Right atrium auricular region (tissue), 2 donors: ENCODE measurements around the gene LRP8. TPM values are rescaled to one million over a fixed set of nuclear protein-coding genes. Genes with fewer than 3 reads are reported as not detected.

Experiments used
- DNase-seq: peaks from one replicate; pipeline ENCODE4 v3.0.0-alpha.2; 2019; ENCODE audit warnings: low spot score
- H3K27ac ChIP-seq, 2 donors: fragments of 200-600 bp; sonication (generic); 1 replicate in 1 of 2; 2 replicates in 1 of 2; pipeline ENCODE4 v1.5.1; 2016 to 2019
- H3K27me3 ChIP-seq, 2 donors: fragments of 200-600 bp; sonication (generic); one replicate each; pipeline versions ENCODE4 v1.5.1 to v1.6.0; 2017 to 2019
- H3K36me3 ChIP-seq: fragments of 200-600 bp; sonication (generic); one replicate; pipeline ENCODE4 v1.5.1; 2016
- H3K4me1 ChIP-seq, 2 donors: fragments of 200-600 bp; sonication (generic); one replicate each; pipeline versions ENCODE4 v1.5.1 to v1.6.0; 2017 to 2019
- H3K4me3 ChIP-seq, 2 donors: fragments of 200-600 bp; sonication (generic); 1 replicate in 1 of 2; 2 replicates in 1 of 2; pipeline ENCODE4 v1.5.1; 2017 to 2019; ENCODE audit warnings: mild to moderate bottlenecking in 1 of 2, moderate library complexity in 1 of 2
- H3K9me3 ChIP-seq, 2 donors: fragments of 200-600 bp; sonication (generic); one replicate each; pipeline ENCODE4 v1.5.1; 2019
- CTCF ChIP-seq, 2 donors: fragments of 200-600 bp; sonication (generic); IDR thresholded peaks; one replicate each; pipeline ENCODE4 v1.5.1; 2019; ENCODE audit warnings: antibody characterized with exemption in 2 of 2
- total RNA-seq, 2 donors: library from RNA; depleted of rRNA; stranded (reverse); fragments of >200 nt; gene quantifications; one replicate each; pipeline ENCODE4 v1.1.0, GENCODE V29; 2016

LRP8 gene
- total RNA-seq, 2 donors from 2014 or later = 2.2 to 3.6 TPM

- Histone ChIP-seq H3K27ac (no peak overlapping the region), H3K9me3 (peaks cover 0 to 27% of the 10 kb centered on the region in 2 donors), H3K36me3 (no peaks in the 10 kb centered on the region), H3K4me3 (no peak overlapping the region), H3K4me1 (no peaks in the 10 kb centered on the region), H3K27me3 (no peaks in the 10 kb centered on the region)
- no peak for TF ChIP-seq CTCF (IDR thresholded peaks at IDR 0.05)
- DNase-seq = no peak
Measured at GRCh38 chr1:53356637-53357036, 28.8 kb upstream of the LRP8 start.

- no peak overlapping the region for H3K27ac ChIP-seq
- H3K36me3 ChIP-seq = no peaks in the 10 kb centered on the region
- H3K4me1 ChIP-seq = no peaks in the 10 kb centered on the region
- no peak overlapping the region for H3K4me3 ChIP-seq
- no peak for TF ChIP-seq CTCF (IDR thresholded peaks at IDR 0.05)
- DNase-seq = no peak
- H3K9me3 ChIP-seq = peaks cover 0 to 27% of the 10 kb centered on the region in 2 donors
- no peaks in the 10 kb centered on the region for H3K27me3 ChIP-seq
Measured at GRCh38 chr1:53354119-53354518, 26.2 kb upstream of the LRP8 start.

- DNase-seq = no peak
- no peak overlapping the region for H3K27ac ChIP-seq
- H3K4me1 ChIP-seq = no peaks in the 10 kb centered on the region
- no peaks in the 10 kb centered on the region for H3K27me3 ChIP-seq
- TF ChIP-seq CTCF (IDR thresholded peaks at IDR 0.05) = no peak
- H3K9me3 ChIP-seq = peaks cover 0 to 16% of the 10 kb centered on the region in 2 donors
- no peak overlapping the region for H3K4me3 ChIP-seq
- no peaks in the 10 kb centered on the region for H3K36me3 ChIP-seq
Measured at GRCh38 chr1:53352561-53352960, 24.7 kb upstream of the LRP8 start.

GRCh38 chr1:53350853-53351767 is 23.2 kb upstream of the LRP8 start:
- Histone ChIP-seq H3K27ac (no peak overlapping the region), H3K4me1 (no peaks in the 10 kb centered on the region), H3K27me3 (no peaks in the 10 kb centered on the region), H3K36me3 (no peaks in the 10 kb centered on the region), H3K9me3 (peaks cover 0 to 2% of the 10 kb centered on the region in 2 donors), H3K4me3 (no peak overlapping the region)
- DNase-seq = no peak
- TF ChIP-seq CTCF (IDR thresholded peaks at IDR 0.05) = no peak

- no peak for DNase-seq
- Histone ChIP-seq H3K27me3 (no peaks in the 10 kb centered on the region), H3K4me1 (no peaks in the 10 kb centered on the region), H3K4me3 (no peak overlapping the region), H3K27ac (no peak overlapping the region), H3K9me3 (no peaks in the 10 kb centered on the region), H3K36me3 (no peaks in the 10 kb centered on the region)
- TF ChIP-seq CTCF (IDR thresholded peaks at IDR 0.05) = no peak
Measured at GRCh38 chr1:53349968-53350852, 22.3 kb upstream of the LRP8 start.
